ENCODE measurements around the gene SMAP1. TPM values are rescaled to one million over a fixed set of nuclear protein-coding genes. Genes with fewer than 3 reads are reported as not detected.

SMAP1 gene
- total RNA-seq, 4 donors from 2014 or later, result 24.1 to 35.5 (median 30.9) TPM

DNA sequence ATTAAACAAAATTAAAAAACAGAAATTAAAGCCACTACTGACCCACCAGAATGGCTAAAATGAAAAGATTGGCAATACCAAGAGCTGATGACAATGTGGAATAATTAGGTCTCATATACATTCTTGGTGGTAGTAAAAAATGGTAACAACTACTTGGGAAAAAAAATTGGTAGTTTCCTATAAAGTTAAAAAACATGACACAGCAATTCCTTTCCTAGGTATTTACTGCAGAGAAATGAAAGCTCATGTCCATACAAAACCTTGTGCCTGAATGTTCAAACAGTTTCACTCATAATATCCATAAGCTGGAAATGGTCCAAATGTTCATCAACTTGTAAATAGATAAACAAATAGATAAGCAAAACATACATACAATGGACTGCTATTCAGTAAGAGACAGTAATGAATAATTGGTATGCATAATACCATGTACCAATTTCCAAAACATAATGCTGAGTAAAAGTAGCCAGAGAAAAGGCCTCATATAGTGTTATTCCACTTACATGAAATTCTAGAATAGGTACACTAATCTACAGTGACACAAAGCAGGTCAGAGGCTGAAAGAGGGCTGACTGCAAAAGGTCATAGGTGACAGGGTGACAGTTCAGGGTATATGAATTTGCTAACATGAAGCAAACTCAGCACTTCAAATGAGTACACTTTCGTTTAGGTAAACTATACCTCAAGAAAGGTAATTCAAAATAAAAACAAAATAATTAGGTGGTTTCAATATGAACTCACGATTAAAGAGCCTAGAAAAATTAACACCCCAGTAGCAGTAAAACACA lies 236.2 kb downstream of the SMAP1 start:
- Histone ChIP-seq H3K27ac (no peak overlapping the region), H3K27me3 (no peaks in the 10 kb centered on the region), H3K36me3 (no peaks in the 10 kb centered on the region), H3K4me1 (no peaks in the 10 kb centered on the region), H3K9me3 (no peaks in the 10 kb centered on the region), H3K4me3 (no peak overlapping the region)
- no peak for ATAC-seq
- WGBS, 2 donors (ENCODE audit: low coverage in 1 of 2), result 83 to 88% methylated on average over 2 of the region's 2 CpGs
- TF ChIP-seq, protein P1, sequence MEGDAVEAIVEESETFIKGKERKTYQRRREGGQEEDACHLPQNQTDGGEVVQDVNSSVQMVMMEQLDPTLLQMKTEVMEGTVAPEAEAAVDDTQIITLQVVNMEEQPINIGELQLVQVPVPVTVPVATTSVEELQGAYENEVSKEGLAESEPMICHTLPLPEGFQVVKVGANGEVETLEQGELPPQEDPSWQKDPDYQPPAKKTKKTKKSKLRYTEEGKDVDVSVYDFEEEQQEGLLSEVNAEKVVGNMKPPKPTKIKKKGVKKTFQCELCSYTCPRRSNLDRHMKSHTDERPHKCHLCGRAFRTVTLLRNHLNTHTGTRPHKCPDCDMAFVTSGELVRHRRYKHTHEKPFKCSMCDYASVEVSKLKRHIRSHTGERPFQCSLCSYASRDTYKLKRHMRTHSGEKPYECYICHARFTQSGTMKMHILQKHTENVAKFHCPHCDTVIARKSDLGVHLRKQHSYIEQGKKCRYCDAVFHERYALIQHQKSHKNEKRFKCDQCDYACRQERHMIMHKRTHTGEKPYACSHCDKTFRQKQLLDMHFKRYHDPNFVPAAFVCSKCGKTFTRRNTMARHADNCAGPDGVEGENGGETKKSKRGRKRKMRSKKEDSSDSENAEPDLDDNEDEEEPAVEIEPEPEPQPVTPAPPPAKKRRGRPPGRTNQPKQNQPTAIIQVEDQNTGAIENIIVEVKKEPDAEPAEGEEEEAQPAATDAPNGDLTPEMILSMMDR (IDR thresholded peaks at IDR 0.05), result no peak
- TF ChIP-seq POLR2A (IDR thresholded peaks at IDR 0.05), result no peak

DNA sequence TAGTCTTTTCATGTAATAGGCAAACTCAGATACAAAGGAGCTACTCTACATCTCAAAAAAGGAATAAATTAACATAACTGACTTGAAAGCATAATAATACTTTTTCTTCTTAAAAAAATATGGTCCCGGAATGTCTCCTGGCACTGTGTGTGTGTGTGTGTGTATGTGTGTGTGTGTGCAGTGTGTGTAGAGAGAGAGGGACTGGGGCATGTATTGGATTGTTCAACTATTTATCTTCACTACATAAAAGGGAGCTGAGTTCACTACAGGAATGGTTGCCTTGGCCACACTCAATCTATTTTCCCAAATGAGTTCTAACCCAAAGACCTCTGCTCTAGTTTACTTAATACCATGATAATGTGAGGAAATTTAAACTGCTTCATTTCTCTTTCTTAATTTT lies 238.1 kb downstream of the SMAP1 start:
- ATAC-seq, result no peak
- H3K36me3 ChIP-seq, result no peaks in the 10 kb centered on the region
- 43 to 82% methylated on average over 1 of the region's 1 CpG for WGBS, 2 donors (ENCODE audit: low coverage in 1 of 2)
- no peaks in the 10 kb centered on the region for H3K9me3 ChIP-seq
- H3K4me1 ChIP-seq, result no peaks in the 10 kb centered on the region
- TF ChIP-seq POLR2A (IDR thresholded peaks at IDR 0.05) (no peak), EP300 (IDR thresholded peaks at IDR 0.05) (no peak), POLR2AphosphoS5 (IDR thresholded peaks at IDR 0.05) (no peak)
- TF ChIP-seq, protein P1 (IDR thresholded peaks at IDR 0.05), result no peak
- no peak overlapping the region for H3K4me3 ChIP-seq
- no peak overlapping the region for H3K27ac ChIP-seq
- no peaks in the 10 kb centered on the region for H3K27me3 ChIP-seq

Other genes with a start within 250 kb of the SMAP1 start
- gene SDHAF4, start 101.0 kb upstream of the SMAP1 start, total RNA-seq, result 10 to 100 TPM in 1 of 4 donors, 1 to 10 TPM in 3; 5.4 to 11.2 (median 7.8) TPM

Data from gastroesophageal sphincter (tissue), 4 donors.